Neural progenitor cell (in vitro differentiated cells): ENCODE data around the gene PEX11G. TPM values are rescaled to one million over a fixed set of nuclear protein-coding genes. Genes with fewer than 3 reads are reported as not detected.

Source experiments
- DNase-seq: peaks from one replicate; pipeline ENCODE4 v3.0.0-alpha.2; 2016; ENCODE audit warnings: low spot score
- H2AFZ ChIP-seq: fragments of 200-600 bp; sonication (generic); replicated peaks from 2 replicates; pipeline ENCODE4 v1.6.1; 2016; ENCODE audit warnings: antibody characterized with exemption
- H3F3A ChIP-seq: fragments of 200-600 bp; sonication (generic); 2 replicates; pipeline ENCODE4 v1.6.1; 2016; ENCODE audit warnings: antibody characterized with exemption, low read depth
- H3K27ac ChIP-seq: fragments of 200-600 bp; sonication (generic); 2 replicates; pipeline ENCODE4 v1.5.1; 2016; ENCODE audit warnings: mild to moderate bottlenecking
- H3K27me3 ChIP-seq: fragments of 200-600 bp; sonication (generic); 2 replicates; pipeline ENCODE4 v1.6.1; 2016; ENCODE audit warnings: mild to moderate bottlenecking, moderate library complexity
- H3K36me3 ChIP-seq: fragments of 200-600 bp; sonication (generic); 2 replicates; pipeline ENCODE4 v1.5.1; 2016
- H3K4me1 ChIP-seq: fragments of 200-600 bp; sonication (generic); 2 replicates; pipeline ENCODE4 v1.6.1; 2016; ENCODE audit warnings: mixed run types
- H3K4me2 ChIP-seq: fragments of 200-600 bp; sonication (generic); 2 replicates; pipeline ENCODE4 v1.6.1; 2016
- H3K4me3 ChIP-seq: fragments of 200-600 bp; sonication (generic); 2 replicates; pipeline ENCODE4 v1.5.1; 2016
- H3K79me2 ChIP-seq: fragments of 200-600 bp; sonication (generic); 2 replicates; pipeline ENCODE4 v1.6.1; 2016; ENCODE audit warnings: low read depth
- H3K9ac ChIP-seq: fragments of 200-600 bp; sonication (generic); 2 replicates; pipeline ENCODE4 v1.6.1; 2016
- H3K9me3 ChIP-seq: fragments of 200-600 bp; sonication (generic); 2 replicates; pipeline ENCODE4 v1.5.1; 2016; ENCODE audit warnings: low read depth
- H4K20me1 ChIP-seq: fragments of 200-600 bp; sonication (generic); 2 replicates; pipeline ENCODE4 v1.6.1; 2016; ENCODE audit warnings: low read depth
- H3K27ac Mint-ChIP-seq: 3 replicates; pipeline ENCODE4 v1.8.0; 2021; ENCODE audit warnings: mixed read lengths
- H3K27me3 Mint-ChIP-seq: 2 replicates; pipeline ENCODE4 v1.8.0; 2022; ENCODE audit warnings: low read depth, mild to moderate bottlenecking, inconsistent platforms, moderate library complexity, mixed read lengths; ENCODE audit not compliant: insufficient read depth
- H3K36me3 Mint-ChIP-seq: 3 replicates; pipeline ENCODE4 v1.8.0; 2021; ENCODE audit warnings: mixed read lengths
- H3K4me1 Mint-ChIP-seq: 3 replicates; pipeline ENCODE4 v1.8.0; 2021; ENCODE audit warnings: mixed read lengths
- H3K4me3 Mint-ChIP-seq: 3 replicates; pipeline ENCODE4 v1.8.0; 2021; ENCODE audit warnings: mild to moderate bottlenecking, moderate library complexity, mixed read lengths
- H3K9me3 Mint-ChIP-seq: 3 replicates; pipeline ENCODE4 v1.8.0; 2020; ENCODE audit warnings: mixed read lengths
- EZH2 ChIP-seq: fragments of 200-600 bp; sonication (generic); IDR thresholded peaks from 2 replicates; pipeline ENCODE4 v1.6.1; 2017; ENCODE audit warnings: antibody characterized with exemption, mild to moderate bottlenecking, moderate library complexity
- EZH2phosphoT487 ChIP-seq: fragments of 200-600 bp; sonication (generic); IDR thresholded peaks from 2 replicates; pipeline ENCODE4 v1.6.1; 2017; ENCODE audit warnings: antibody characterized with exemption
- total RNA-seq: library from RNA; depleted of rRNA; stranded (reverse); fragments of >200 nt; gene quantifications from 2 replicates; pipeline ENCODE4 v1.2.3, GENCODE V29; 2015; ENCODE audit warnings: low replicate concordance
- TF ChIP-seq, protein P1 (sequence below): fragments of 200-600 bp; sonication (generic); IDR thresholded peaks from 2 replicates; pipeline ENCODE4 v1.5.1; 2017; ENCODE audit warnings: antibody characterized with exemption, mild to moderate bottlenecking

The PEX11G gene
- total RNA-seq, 1 donor from 2014 or later, result 1.0 TPM

DNA sequence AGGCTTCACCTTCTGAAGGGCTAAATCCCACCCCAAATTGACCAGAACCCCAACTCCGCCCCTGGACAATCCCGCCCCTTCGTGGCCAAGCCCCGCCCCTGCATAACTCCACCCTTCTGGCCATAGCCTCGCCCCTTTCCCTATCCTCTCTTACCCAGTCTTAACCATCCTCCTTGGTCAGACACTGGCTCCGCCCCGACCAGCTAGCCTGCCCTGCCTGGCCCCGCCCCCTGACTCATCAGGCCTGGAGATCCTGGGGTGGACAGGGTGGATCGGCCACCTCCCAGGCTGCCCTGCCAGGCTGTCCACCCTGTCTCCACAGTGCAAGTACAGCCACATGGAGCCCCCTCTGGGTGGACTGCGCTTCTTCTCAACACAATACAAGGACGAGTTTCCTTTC lies 19.0 kb upstream of the PEX11G start:
- no peak overlapping the region for H3K4me2 ChIP-seq
- H3F3A ChIP-seq, result peaks cover 14% of the 10 kb centered on the region
- peak; percentile 73 for DNase-seq
- H3K9me3 ChIP-seq, result no peaks in the 10 kb centered on the region
- no peak for TF ChIP-seq EZH2
- TF ChIP-seq, protein P1, sequence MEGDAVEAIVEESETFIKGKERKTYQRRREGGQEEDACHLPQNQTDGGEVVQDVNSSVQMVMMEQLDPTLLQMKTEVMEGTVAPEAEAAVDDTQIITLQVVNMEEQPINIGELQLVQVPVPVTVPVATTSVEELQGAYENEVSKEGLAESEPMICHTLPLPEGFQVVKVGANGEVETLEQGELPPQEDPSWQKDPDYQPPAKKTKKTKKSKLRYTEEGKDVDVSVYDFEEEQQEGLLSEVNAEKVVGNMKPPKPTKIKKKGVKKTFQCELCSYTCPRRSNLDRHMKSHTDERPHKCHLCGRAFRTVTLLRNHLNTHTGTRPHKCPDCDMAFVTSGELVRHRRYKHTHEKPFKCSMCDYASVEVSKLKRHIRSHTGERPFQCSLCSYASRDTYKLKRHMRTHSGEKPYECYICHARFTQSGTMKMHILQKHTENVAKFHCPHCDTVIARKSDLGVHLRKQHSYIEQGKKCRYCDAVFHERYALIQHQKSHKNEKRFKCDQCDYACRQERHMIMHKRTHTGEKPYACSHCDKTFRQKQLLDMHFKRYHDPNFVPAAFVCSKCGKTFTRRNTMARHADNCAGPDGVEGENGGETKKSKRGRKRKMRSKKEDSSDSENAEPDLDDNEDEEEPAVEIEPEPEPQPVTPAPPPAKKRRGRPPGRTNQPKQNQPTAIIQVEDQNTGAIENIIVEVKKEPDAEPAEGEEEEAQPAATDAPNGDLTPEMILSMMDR, result no peak
- no peak for TF ChIP-seq EZH2phosphoT487
- no peaks in the 10 kb centered on the region for H3K4me1 ChIP-seq
- peaks cover 3% of the 10 kb centered on the region for H4K20me1 ChIP-seq
- no peak overlapping the region for H3K27ac ChIP-seq
- Mint-ChIP-seq H3K36me3 (no peaks in the 10 kb centered on the region), H3K27ac (no peak overlapping the region), H3K4me1 (peaks cover 8% of the 10 kb centered on the region), H3K9me3 (no peaks in the 10 kb centered on the region), H3K27me3 (peaks cover 14% of the 10 kb centered on the region), H3K4me3 (no peak overlapping the region)
- H2AFZ ChIP-seq, result no peak overlapping the region
- no peak overlapping the region for H3K9ac ChIP-seq
- no peaks in the 10 kb centered on the region for H3K36me3 ChIP-seq
- peaks cover 19% of the 10 kb centered on the region for H3K27me3 ChIP-seq
- no peak overlapping the region for H3K4me3 ChIP-seq
- no peaks in the 10 kb centered on the region for H3K79me2 ChIP-seq

DNA sequence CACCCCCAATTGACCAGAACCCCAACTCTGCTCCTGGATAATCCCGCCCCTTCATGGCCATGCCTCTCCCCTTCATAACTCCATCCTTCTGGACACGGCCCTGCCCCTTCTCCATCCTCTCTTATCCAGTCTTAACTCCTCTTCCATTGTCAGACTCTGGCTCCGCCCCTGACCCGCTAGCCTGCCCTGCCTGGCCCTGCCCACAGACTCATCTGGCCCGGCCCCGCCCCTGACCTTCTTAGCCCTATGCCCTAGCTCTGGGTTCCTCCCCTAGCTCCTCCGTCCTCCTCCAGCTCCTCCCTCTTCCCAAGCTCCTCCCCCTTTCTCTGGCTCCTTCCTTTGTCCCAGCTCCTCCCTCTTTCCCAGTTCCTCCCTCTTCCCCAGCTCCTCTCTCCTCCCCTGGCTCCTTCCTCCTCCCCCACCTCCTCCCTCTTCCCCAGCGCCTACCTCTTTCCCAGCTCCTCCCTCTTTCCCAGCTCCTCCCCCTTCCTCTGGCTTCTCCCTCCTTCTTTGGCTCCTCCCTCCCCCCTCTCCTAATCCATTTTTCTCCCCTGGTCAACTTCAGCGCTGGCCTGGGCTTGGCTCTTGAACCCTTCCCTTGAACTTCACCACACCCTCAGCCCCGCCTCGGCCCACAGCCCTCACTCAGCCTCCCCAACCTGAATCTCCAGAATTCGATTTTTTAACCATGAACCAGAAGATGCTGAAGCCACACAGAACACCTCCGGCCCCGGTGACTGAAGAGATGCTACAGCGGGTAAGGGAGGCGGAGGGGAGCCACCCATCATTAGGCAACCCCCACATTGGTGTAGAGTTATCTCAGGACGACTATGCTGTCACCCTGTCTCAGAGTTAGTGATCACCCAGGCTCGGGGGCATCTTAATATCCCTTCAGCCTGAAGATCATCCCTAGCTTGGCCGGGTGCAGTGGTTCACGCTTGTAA lies 17.8 kb upstream of the PEX11G start:
- Histone ChIP-seq H3F3A (peaks cover 4% of the 10 kb centered on the region), H3K4me2 (no peak overlapping the region), H3K27ac (no peak overlapping the region), H3K79me2 (no peaks in the 10 kb centered on the region), H3K36me3 (no peaks in the 10 kb centered on the region), H3K4me1 (no peaks in the 10 kb centered on the region), H2AFZ (no peak overlapping the region), H3K9me3 (no peaks in the 10 kb centered on the region), H3K9ac (no peak overlapping the region), H3K4me3 (no peak overlapping the region), H4K20me1 (peaks cover 3% of the 10 kb centered on the region), H3K27me3 (peaks cover 31% of the 10 kb centered on the region)
- peak overlapping the region; percentile 50 for H3K4me3 Mint-ChIP-seq
- H3K27me3 Mint-ChIP-seq, result peaks cover 11% of the 10 kb centered on the region
- no peak for TF ChIP-seq EZH2phosphoT487
- TF ChIP-seq, protein P1, result no peak
- no peak for TF ChIP-seq EZH2
- H3K27ac Mint-ChIP-seq, result no peak overlapping the region
- DNase-seq, result peak; percentile 91
- peaks cover 8% of the 10 kb centered on the region for H3K4me1 Mint-ChIP-seq
- no peaks in the 10 kb centered on the region for H3K36me3 Mint-ChIP-seq
- H3K9me3 Mint-ChIP-seq, result no peaks in the 10 kb centered on the region

DNA sequence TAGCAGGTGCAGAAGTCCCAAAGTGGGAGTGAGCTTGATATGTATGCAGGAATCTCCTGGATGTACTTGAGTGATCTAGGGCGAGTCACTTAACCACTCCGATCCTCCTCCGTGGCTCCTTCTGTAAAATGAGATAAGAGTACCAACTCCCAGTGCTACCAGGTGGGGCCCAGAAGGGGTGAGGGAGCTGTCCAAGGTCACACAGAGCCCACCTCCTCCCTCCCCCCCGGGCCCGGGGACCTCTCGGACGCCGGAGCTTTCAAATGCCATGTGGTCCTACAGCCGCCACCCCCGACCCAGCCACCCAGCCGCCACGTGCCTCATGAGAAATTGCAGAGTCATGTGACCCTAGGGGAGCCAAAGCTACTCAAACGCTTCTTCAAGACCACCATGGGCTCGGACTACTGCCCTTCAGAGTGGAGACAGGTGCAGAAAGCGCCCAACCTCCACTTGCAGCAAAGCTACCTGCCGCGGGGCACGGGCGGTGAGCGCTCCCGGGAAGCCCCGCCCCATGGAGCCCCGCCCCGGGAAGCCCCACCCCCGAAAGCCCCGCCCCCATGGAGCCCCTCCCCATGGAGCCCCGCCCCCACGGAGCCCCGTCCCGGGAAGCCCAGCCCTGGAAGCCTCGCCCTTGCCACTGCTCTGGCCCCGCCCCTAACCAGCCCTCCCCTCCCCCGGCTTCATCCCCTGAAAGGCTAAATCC lies 17.0 kb upstream of the PEX11G start:
- Histone ChIP-seq H3K36me3 (no peaks in the 10 kb centered on the region), H3K79me2 (no peaks in the 10 kb centered on the region), H3K4me3 (no peak overlapping the region), H3K27ac (no peak overlapping the region), H3K9me3 (no peaks in the 10 kb centered on the region), H3K27me3 (peaks cover 39% of the 10 kb centered on the region), H3K4me1 (no peaks in the 10 kb centered on the region), H3F3A (peaks cover 4% of the 10 kb centered on the region), H2AFZ (no peak overlapping the region), H3K9ac (no peak overlapping the region), H3K4me2 (peak overlapping the region; percentile 21), H4K20me1 (peaks cover 3% of the 10 kb centered on the region)
- peak; percentile 63 for DNase-seq
- Mint-ChIP-seq H3K9me3 (no peaks in the 10 kb centered on the region), H3K27ac (no peak overlapping the region), H3K4me1 (peaks cover 8% of the 10 kb centered on the region), H3K27me3 (peaks cover 11% of the 10 kb centered on the region), H3K36me3 (no peaks in the 10 kb centered on the region), H3K4me3 (peak overlapping the region; percentile 52)
- TF ChIP-seq EZH2, result no peak
- TF ChIP-seq EZH2phosphoT487, result no peak
- TF ChIP-seq, protein P1, result no peak
